HG03066 (cell line): ENCODE results near the gene MEX3B.
"Not testable (repeated sequence)": the region's sequence is repeated elsewhere in the genome, so short reads cannot be mapped to it uniquely, and the experiment has no call there.

Experiments
- ATAC-seq: cut with Tn5 transposase; IDR thresholded peaks from one replicate; pipeline ENCODE4 v1.9.1; 2021; ENCODE audit warnings: low read depth; ENCODE audit not compliant: unreplicated experiment

The MEX3B gene

DNA sequence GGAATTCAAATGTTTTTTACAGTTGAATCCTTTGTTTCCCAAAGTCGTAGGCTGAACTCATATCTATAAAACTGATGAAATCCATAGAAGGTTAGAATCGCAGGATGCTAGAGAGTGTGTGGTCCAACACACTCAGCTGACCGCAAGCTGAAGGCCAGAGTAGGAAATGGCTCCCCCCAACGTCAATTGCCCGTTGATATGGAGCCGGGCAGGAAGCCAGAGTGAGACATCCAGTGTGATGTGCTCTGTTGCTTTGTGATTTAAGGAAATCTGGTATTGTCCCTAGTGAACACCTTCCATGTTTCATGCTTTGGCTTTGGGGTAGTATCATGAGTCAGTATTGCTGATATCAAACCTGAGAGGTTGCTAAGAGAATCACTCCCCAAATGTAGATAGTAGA, 5.8 kb upstream of the MEX3B start:
- ATAC-seq, result no peak

DNA sequence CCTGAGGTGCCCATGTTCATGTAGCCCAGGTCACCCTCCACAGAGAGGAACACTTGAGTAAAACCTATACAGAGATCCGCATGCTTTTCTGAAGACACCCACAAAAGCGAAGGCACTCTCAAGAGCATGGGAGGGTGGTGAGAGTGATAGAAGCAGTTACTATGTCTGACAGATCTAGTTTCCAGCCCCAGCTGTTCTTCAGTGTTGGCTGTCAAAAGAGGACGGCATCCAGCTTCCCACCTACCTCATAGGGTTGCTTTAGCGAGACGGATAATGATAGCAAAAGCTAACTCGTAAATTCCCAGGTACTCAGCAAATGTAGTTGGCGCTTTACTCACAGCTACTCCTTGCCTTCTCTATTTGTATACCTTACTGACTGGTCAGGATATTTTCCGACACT, 3.0 kb upstream of the MEX3B start:
- no peak for ATAC-seq

DNA sequence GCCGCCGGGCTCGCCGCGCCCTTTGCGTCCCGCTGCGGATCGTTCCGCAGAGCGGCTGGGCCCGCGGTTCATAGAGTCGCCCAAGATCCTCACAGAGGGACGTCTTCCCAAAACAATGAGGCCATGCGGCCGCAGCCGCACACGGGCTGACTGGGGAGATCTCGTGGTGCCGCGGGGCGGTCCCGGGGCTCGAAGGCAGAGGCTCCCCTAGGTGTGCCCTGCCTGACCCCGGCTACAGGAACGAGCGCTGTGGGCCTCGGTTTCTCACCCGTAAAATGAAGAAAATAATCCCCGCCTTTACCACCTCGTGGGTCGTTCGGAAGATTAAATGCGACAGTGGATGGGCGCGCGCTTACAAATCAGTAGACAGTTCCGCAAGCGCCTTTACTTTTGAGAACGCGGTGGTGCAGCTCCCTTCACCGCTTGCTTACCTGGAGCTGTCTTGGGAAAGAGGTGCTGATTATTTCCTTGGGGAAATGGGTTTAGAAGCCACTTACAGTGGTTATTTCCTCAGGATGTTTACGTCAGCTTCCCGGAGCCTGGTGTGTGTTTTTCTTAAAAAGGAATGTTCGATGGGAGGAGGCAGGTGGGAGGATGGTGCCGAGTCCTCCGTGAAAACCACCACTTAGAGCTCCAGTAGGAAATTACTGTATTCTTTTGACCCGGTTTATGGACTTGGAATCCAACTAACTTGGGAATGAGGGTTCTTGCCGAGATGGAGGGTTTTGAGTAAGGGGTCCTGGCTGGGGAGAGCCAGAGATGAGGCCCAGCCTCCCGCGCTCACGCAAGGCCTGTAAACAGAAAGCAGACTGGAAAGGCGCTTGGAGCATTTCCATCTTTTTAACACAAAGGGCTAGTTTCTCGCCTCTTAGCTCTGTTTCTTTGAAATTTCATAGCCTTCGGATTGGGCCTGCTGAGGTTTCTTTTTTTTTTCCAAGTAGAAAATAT, 1.9 kb upstream of the MEX3B start:
- no peak for ATAC-seq

DNA sequence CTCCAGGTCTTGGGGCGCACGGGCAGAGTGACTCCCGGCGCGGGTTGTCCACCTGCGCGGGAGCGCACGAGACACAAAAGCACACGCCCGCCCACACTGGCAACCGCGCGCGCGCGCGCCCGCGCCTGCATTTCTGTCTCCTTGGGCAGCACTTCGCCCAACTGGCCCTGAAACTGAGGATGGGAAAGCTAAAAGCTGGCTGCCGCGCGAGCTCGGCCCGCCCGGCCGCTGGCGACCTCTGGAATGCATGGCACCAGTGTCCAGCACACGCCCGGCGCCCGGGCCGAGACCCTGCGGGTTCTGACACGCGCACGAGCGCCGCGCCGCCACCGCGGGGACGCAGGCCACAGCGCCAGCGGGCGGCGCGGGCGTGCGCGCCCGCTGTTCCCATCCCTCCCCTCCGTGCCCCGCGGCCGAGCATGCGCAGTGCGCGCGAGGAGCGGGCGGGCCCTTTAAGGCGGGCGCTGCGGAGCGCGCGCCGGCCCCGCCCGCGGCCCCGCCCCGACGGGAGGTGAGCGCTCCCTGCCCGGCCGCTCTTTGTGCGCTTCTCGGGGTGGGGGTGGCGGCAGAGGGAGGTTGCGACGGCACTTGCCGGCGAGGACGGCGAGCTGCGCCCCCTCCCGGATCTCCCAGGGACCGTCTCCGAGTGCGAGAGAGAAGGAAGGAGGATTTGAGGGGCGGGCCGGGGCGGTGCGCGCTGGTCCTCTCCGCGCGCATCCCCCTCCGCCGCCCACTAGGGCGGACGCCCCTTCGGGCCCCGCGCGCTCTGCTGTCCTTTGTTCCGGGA, 1.0 kb upstream of the MEX3B start:
- peak; percentile 49 for ATAC-seq

DNA sequence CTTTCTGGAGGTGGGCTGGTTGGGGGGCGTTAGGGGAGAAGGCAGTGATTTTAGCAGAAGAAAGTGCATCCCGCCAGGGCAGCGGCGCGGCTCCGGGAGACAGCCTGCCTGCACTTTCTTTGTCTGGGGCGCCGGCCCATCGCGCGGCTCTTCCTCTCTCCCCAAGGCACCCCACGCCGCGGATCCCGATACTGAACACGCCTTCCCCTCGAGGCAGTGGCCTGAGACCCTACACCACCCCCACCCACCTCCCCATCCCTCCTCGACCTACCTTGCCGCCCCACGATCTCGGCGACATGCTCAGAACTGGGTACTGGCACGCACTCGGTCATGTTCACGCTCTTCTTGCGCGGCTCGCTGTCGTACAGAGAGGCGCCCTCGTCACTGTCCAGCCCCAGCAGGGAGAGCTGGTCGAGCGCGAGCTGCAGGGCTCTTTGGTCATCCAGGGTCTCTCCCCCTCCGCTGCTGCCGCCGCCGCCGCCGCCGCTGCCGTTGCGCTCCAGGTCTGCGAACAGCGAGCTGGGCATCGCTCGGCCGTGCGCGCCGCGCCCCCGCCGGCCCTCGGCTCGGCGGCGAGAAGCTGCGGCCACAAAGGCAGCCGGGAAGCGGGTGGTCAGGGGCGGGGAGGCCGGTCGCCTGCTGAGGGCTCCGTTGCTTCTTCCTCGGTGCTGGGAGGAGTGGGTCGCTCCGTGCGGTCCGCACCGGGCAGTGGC, 483 bp downstream of the MEX3B start:
- peak; percentile 15 for ATAC-seq

DNA sequence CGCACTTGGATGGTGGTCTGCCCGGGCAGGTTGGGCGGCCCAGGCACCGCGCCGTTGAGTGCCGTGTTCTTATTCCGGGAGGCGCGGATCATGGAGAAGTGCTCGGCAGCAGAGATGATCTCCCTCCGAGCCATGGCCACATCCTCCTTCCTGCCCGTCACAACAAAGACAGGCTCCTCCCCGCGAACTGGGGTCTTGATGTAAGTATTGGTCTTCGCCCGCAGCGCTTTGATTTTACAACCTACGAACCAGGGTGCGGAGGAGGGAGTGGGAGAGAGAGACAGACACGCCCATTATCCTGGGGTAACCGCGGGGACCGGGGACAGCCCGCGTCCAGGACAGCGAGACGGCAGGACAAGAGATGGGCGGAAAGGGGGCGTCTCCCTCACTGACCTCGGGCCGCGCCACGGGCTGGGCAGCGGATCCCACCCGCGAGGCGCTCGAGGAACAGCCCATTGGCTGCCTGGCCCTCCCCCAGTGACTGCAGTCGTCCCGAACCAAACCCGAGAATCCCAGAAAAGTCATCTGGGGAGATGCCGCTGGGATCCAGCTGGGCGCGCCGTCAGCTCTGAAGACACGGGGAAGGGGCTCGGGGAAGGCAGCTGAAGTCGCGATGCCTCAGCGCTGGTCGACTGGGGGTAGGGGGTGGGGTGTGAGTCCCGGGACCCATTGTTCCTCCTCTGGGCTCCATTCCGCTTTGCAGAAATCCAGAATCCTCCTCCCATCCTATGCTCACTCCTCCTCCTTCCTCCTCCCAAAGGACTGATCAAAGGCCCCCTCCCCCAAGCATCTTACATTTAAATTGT, 1.2 kb downstream of the MEX3B start:
- no peak for ATAC-seq

DNA sequence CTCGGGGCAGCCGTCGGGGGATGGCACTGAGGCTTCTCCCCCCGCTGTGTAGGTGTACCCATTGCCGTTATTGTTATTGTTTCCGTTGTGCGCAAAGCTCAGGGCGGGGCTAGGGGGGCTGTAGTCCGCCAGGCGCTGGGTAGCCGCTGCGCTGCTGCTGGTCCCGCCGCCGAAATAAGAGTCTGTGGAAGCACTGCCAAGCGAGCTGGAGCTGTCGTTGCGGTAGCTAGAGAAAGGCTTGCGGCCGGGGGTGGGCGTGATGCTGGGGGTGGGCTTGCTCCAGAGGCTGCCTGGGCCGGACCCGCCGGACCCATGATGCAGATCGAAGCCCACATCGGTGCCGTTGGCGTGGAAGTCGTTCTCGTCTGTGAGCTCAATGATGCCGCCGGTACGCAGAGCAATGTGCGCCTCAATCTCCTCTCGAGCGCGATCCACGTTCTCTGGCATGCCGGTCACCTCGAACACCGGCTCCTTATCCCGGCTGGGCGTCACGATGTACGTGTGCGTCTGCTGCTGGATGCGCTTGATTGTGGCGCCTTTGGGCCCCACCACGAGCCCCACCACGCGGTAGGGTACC, 1.9 kb downstream of the MEX3B start:
- ATAC-seq, result no peak

DNA sequence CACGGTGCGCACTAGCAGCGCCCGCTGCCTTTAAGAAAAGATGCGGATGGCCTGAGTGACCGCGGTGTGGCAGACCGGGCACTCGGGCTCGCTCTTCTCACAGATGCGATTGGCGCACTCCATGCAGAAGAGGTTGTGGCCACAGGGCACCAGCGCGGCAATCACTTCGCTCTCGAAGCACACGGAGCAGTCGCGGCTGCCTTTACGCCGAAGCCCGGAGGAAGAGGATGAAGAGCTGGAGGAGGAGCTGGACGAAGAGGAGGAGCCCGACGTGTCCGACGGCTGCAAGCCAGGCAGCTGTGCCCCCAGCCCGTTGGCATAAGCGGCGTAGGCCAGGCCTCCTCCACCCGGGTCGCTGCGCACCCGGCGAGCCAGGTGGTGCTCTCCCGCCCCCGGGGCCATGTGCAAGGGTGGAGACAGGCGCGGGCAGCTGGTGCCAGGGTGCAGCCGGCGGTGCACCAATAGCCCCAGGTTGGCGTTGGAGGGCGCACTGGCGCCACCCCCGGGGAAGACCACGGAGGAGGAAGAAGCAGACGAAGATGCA, 2.6 kb downstream of the MEX3B start:
- no peak for ATAC-seq

DNA sequence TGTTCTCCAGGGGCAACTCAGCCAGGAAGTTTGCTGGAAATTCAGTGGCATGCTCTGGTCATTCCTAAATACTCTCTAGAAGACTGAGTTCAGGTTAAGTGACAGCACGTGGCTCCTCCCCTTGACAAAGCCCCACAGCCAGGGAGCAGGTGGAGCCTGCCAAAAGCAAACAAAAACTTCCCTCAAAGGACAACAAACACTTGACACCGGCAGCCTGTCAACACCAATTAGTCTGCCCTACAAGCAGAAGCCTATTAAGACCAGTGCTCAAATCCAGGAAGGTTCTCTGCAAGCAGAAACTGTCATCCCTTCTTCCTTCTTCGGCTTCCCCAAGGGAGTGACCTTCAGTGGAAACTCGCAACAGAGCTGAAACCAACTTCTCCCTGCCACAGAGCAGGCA, 5.0 kb downstream of the MEX3B start:
- ATAC-seq, result no peak

DNA sequence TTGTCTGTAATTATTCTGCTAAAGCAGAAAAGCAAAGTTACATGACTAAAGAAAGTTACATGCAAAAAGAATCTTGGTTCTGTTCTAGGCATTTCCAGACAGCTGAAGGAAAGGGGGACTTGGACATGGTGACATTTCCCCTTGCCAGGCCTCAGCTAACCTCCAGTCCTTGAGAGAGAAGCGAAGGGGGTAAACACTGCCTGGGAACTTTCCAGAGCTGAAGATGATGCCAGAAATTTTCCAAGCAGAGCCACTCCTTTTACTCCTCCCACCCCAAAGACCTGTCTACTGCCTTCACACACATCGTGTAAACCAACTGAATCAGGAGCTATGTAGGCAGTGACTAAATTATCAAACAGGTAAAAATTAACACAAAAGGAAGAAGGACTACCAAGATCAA, 5.4 kb downstream of the MEX3B start:
- ATAC-seq, result no peak

DNA sequence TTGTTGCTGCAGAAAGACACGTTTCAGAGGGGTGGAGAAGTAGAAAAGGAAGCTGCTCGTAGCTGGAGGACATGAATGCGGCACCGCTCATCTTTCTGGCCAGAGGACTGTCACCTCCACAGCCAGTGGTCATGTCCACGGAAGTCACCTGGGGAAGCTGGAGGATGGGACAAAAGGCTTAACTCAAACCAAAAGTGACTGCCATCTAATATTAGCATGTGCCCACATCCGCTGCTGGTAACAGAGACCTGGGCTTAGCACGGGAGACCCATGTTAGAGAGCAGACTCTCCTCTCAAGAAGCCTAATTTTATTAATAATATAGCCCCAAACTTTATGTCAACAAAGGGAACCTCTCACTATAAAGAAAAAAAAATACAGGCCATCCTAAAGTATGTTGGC, 5.9 kb downstream of the MEX3B start:
- no peak for ATAC-seq

DNA sequence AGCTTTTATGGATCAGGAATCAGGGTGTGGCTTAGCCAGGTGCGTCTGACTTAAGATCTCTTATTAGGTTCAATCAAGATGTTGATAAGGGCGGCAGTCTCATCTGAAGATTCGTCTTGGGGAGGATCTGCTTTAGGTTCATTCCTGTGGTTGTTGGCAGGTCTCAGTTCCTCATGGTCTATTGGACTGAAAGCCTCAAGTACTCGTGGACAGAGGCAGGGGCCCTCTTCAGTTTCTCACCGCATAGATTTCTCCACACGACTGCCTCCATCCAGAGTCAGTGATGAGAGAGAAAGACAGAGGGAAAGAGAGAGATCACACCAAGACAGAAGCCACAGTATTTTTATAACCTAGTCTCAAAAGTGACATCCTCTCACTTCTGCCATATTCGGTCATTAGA, 9.4 kb downstream of the MEX3B start:
- ATAC-seq, result no peak

DNA sequence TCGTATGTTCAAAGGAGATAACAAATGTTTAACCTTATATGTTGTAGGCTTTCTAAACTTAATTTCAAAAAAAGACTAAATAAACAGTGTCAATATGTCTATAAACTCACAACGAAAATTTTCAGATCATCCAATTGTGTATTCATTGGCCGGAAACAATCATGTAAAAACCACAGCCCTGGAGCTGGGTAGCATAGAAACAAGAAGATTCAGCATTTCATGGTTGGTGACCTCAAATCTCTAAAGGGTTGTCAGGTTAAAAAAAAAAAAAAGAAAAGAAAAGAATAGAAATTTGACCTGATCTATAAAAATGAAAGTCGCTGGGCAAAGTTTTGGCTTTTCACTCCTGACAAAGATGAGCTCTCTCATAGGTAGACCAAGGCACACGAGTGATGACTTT, 13.9 kb downstream of the MEX3B start:
- no peak for ATAC-seq

DNA sequence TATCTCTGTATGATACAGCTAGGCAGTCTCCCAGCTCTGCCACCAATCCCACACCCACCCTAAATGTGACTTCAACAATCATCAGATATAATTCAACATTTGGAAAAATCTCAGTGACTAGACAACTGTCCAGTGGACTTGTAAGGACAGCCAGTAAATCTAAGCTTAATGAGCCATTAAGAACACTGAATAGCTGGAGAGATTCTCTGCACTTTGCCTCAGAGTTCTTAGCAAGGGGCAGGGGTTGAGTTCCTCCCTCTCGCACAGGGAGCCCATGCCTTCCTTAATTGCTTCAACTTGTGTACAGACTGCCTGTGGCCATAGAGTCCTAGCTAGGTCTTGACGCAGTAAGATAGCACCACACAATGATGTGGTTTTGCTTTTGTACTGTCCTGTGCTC, 15.6 kb downstream of the MEX3B start:
- ATAC-seq, result no peak

DNA sequence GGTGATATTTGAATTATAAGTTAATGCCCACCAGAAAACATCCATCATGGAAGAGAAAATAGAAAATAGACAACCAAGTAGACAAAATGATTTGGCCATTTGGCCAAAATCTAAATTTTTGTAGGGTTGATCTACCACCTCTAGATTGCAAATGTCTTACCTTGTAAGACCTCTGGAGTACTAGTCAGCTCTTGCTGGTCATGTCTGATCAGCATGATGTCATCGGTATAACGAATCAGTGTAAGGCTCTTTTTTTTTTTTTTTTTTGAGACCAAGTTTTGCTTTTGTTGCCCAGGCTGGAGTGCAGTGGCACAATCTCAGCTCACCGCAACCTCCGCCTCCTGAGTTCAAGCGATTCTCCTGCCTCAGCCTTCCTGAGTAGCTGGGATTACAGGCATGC, 17.7 kb downstream of the MEX3B start:
- ATAC-seq, result not testable (repeated sequence)

DNA sequence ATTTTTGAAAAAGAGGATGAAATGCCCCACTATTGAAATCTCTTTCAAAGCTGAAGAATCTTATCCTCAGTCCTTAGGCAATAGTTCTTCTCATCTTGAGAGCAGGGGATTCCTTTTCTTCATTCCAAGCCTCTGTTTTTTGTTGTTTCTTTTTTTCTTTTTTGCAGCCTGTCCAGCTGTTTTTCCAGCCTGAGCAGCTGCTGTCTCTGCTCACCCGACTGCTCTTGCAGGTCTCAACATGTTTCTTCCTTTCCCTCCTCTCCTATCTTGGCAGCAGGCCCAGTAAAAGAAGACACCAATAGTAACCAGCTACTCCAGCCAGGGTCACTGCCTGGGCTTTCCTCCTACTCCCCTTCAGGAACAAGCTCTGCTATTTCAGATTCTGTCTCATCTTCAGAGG, 23.8 kb downstream of the MEX3B start:
- no peak for ATAC-seq

DNA sequence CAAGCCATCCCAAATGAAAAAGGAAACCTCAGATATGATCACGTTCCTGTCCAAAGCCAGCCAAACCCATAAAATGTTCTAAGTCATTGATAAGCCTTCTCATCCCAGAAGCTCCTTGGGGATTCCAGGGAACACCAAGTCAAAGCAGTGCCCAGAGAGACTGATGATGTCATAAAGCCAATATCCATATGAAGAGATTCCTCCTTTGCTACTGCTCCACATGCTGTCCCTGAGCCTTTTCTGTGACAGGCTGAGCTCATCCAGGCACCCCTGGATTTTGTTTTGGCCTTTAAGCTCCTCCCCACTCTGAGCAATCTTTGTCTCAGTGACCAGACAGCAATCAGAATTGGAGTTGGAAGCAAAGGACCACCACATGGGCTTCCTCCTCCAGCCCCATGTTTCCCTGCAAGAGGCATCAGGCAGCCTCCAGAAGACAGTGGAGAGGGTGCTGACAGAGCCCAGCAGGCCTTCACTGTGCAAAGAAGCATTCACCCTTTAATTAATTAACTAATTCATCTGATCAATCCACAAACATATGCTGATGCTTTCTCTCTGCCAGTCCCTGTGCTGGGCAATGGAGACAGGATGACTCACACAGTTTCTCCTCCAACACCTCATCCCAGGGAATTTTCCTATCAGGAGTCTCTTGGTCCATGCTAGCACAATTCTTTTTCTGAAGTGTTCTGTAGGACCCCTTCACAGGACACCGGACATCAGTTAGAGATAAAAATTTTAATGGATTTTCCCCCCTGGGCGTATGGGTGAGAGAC, 25.0 kb downstream of the MEX3B start:
- ATAC-seq, result no peak

DNA sequence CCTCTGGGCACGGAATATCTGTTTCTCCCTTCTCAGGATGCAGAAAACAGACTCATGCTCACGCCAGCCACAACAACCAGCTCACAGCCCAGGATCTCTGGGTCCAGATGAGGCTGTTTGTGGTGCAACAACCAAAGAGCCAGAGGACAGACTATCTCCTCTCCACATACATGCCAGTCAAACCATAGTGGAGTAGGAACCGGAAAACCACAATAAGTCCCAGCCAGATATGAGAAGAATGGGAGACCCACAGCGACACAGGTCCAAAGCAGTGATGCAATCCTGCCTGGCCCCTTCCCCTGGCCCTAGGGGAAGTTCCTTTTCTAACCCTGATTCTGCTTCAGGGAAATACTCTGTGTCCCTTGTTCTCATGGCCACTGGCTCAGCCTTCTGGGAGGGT, 27.6 kb downstream of the MEX3B start:
- no peak for ATAC-seq

DNA sequence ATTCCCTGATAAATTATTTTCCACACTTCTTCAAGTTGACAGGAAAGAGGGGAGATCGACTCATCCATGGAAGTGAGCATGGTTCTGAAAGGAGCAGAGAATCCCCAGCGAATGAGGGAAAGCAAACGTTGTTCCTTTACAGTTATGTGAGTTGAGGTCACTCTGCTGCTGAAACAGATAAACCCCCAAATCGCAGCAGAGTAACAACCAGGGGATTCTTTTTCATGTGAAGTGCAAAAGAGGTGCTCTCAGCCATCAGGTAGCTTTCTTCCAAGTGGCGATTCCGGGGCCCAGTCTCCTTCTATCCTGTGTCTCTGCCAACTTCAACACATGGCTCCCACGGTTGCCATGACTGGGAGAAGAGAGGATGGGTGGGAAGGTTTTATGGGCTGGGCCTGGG, 28.2 kb downstream of the MEX3B start:
- no peak for ATAC-seq
